Glomerular visceral epithelial cell (primary cell): ENCODE measurements around the gene SMTNL1.
"Not testable (repeated sequence)": the region's sequence is repeated elsewhere in the genome, so short reads cannot be mapped to it uniquely, and the experiment has no call there.

Experiments
- DNase-seq: peaks from one replicate; pipeline ENCODE4 v3.0.0-alpha.2; 2016; ENCODE audit errors: extremely low spot score

SMTNL1 gene

DNA sequence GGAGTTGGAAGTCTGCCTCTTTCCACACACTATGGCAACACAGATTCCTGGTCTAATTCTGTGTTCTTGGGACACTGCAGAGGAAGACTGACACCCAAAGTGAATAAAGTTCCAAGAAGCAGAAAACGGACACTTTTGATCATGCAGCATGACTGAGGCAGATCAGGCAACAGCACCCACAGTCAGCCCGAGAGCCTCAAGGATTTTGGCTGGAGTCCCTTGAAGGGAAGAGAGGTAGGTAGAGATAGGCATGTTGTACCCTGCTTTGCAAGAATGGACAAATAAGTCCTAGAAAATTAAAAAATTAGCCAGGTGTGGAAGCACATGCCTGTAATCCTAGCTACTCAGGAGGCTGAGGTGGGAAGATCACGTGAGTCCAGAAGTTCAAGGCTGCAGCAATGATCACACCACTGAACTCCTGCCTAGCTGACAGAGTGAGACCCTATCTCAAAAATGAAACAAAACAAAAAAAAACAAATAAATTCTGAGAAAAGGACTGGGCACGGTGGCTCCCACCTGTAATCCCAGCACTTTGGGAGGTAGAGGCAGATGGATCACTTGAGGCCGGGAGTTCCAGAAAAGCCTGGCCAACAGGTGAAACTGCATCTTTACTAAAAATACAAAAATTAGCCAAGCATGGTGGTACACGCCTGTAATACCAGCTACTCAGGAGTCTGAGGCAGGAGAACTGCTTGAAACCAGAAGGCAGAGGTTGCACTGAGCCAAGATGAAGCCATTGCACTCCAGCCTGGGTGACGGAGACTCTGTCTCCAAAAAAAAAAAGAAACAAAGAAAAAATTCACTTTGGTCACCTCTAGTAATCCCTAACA, 28.8 kb upstream of the SMTNL1 start:
- DNase-seq = no peak

DNA sequence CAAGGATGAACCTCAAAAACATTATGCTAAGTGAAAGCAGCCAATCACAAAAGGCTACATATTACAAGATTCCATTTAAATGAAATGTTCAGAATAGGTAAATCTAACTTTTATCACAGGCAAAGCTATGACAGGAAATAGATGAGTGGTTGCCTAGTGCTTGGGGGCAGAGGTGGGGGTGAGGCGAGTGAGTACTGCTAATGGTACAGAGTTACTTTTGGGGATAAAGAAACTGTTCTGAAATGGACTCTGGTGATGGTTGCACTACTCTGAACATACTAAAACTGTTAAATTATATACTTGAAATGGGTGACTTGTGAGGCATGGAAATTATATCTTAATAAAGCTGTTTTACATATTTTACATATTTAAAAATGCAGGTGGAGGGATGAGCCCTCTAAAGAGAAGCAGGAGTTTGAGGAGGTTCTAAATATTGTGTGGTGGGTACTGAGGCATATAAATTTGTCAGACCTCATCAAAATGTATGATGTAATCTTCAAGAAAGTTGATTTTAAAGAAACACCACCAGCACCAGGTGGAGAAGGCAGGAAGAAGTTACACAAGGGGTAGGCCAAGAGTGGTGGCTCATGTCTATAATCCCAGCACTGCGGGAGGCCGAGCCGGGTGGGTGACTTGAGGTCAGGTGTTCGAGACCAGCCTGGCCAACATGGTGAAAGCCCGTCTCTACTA, 25.5 kb upstream of the SMTNL1 start:
- DNase-seq = no peak

DNA sequence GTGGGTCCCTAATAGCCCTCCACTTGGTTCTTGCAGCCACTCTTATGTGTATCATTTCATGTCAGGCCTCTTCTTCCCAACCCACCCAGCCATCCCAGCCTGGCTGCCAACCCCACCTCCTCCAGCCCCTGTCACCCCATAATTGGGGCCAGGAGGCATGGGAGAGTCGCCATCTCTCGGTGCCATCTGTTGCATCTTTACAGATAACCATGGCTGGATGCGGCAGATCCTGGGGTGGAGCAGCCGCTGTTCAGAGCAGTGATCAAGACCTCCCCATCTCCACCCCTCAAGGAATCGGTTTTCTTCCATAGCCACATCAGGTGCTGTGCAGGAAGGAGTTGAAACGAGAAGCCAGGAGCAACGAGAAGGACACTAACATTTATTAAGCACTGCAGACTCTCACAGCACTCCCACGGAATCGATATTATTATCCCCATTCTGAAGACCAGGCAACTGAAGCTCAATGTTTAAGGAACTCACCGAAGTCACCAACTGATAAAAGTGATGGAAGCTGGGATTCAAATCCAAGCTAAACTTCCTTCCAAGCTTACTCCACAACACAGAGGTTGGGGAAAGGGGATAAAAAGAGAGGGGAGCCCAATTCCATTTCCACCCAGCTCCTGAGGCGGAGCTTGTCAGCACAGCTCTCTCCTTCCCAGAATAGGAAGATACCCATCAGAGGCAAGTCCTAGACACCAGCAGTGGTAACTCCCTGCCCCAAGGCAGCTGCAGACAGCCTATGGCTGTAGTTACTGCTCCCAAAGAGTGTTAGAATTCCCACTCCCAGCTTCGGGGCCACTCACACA, 24.5 kb upstream of the SMTNL1 start:
- DNase-seq = no peak

DNA sequence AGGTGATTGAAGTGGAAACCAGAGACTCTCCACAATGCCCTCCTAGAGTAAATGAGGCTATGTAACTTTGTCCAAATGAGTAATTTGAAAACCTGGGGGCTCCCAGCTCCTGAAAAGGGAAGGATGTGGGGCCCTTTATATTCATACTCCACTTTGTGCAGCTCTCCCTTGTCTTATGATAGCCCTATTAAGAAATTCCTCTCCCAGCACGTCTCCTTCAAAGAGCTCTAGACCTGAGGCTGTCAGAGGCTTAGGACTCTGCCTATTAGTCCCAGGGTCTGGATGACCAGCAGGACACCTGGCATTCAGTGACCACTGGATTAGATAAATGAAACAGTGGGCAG, 24.0 kb upstream of the SMTNL1 start:
- DNase-seq = no peak

DNA sequence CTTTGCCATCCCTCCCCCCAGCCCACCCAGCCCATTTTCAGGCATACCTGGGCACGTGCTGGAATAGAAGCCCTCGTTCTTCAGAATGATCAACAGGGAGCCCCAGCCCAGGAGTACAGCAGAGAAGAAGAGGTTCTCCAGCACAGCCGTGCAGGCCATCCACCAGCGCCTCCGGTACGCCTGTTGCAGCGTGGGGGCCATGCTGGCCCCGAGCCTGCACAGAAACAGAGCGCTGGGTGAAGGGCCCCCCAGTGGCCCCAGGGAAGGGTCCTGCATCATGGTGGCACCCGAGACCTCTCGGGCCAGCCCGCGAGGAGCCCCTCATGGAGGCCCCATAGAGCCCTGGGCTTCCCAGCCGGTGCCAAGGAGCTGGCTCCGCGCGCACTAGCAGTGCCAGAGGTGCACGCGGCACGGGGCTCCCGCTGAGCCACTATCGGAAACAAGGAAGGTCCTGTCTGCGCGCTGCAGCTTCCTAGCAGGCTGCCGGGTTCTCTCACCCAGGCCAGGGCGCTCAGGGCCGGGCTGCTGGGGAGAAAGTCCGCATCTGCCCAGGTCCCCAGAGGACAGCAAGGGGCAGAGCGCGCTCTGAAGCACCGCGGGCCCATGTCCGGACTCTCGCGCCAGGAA, 23.4 kb upstream of the SMTNL1 start:
- no peak for DNase-seq

DNA sequence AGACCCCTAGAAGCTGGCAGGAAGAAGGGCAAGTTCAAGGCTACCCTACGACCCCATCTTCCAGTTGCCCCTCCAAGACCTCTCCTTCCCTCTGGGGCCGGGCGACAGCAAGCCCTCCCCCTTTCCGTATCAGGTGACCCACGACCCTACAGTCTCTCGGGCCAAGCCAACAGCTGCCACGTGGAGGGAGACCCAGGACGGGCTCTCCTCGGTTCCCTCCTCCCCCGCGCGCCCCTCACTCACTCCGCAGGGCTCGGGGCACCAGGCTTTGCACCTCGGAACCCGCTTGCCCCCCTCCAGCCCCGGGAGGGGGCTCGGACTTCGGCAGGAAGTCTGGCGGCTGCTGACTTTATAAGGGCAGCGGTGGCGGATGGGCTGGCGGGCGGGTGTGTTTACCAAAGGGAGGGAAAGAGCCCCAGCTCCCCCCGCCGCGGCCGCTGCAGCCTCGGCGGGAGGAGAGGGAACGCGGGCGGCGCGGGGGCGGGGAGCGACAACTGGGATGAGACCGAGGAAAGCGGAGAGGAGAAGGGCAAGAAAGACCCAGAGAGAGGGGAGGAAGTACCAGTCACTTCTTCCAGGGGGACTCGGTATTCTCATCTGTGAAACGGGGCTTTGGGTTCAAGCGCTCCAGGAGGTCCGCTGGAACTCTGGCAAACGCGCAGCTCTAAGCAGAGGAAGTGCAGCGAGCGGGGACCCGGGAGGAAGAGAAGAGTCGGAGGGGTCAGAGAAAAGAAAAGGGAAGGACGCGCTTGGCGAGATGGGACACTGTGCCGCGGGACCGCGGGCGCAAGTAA, 22.7 kb upstream of the SMTNL1 start:
- DNase-seq = peak; percentile 31

DNA sequence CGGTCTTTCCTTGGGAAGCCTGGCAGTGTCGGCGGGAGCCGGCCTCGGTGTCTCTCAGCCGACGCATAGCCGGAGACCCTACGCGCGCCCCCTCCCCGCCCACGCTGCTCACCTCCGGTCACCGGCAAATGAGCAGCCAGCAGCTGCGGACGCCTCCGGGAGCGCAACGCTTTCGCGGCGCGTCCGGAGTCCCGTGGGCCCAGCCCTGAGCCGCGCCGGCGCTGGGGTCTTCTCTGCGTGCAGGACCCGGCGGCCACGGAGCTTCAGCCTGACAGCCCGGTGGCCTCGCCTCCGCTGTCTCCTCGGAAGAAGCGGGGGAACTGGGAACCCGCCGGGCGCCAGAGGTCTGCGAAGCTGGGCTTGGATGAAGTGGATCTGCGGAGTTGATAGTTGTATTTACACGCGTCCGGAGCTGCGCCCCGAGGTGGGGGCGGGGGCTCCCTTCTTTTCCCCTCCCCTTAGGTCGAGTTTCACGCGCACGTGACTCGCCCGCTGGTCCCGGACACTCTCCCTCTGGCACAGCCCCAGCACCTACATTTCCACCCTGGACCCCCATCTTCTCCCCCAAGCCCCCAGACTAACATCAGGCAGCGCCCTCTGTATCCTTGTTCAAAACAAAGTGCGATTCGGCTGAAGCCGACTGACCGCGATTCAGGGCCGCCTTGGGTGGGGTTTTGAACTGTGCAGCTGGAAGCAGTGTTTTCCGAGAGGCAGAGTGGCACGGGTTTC, 21.9 kb upstream of the SMTNL1 start, which contains the start of gene SLC43A1:
Gene SLC43A1, minus strand, starts transcription at position 371 of the 729 bp plus-strand sequence. CDS start 1,591 bp downstream, outside the sequence.
- peak; percentile 53 for DNase-seq

DNA sequence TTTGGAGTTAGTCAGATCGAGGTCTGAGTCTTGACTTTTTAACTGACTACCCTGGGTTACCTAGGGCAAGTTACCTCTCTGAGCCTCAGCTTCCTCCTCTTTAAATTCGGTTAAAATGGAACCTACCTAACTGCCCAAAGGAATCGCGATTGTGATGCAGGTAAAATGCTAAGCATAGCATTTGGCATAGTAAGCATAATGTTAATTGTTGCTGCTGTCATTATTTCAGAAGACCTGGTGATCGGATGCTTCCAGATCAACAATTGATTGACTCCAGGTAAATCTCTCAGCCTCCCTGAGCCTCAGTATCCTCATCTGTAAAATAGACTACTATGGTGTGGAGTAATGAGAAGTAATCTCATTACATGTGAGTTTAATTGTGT, 21.3 kb upstream of the SMTNL1 start:
- no peak for DNase-seq

DNA sequence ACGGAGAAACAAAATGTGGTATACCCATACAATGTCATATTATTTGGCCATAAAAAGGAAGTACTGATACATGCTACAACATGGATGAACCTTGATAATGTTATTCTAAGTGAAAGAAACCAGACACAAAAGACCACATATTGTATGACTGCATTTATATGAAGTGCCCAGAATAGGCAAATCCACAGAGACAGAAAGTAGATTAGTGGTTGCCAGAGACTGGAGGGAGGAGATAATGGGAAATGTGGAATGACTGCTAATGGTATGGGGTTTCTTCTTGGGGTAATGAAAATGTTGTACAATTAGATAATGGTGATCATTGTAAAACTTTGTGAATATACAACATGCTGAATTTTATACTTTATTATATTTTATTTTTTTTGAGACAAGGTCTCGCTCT, 16.3 kb upstream of the SMTNL1 start:
- DNase-seq = no peak

DNA sequence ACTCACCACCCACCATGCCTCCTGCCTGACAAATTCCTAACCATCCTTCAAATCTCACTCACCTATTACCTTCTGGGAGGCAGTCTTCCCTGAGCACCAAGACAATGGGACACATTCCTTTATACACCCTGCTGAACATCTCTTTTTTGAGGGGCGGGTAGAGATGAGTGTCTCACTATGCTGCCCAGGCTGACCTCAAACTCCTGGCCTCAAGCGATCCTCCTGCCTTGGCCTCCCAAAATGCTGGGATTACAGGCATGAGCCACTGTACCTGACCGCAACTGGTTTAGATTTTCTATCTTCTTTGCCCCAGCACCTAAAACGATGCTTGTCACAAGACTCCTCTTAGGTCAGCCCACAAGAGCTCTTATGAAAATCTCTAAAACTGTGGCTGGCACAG, 14.0 kb upstream of the SMTNL1 start:
- DNase-seq = no peak

DNA sequence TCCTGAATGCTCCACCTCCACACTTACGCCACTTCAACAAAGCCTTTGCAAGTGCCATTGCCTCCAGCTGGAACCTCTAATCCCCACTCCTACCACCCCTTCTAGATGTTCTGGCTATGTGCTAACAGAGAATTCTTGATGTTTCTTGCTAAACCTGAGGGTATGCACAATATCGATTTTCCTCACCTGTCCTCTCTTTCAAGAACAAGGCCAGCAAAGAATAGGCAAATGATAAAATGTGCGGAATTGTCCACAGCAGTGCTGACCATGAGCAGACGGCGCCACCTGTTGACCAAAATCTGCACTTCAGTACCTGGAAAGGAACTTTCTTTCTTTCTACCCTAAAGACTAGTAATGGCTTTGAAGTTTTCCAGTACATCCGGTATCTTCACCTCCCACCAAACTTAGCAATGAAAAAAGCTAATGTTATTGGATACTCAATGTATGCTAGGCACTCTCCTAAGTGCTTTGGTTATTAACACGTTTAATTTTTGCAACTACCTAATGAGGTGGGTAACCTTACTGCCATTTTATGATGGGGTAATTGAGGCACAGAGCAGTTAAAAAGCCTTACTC, 10.3 kb upstream of the SMTNL1 start:
- peak; percentile 52 for DNase-seq

DNA sequence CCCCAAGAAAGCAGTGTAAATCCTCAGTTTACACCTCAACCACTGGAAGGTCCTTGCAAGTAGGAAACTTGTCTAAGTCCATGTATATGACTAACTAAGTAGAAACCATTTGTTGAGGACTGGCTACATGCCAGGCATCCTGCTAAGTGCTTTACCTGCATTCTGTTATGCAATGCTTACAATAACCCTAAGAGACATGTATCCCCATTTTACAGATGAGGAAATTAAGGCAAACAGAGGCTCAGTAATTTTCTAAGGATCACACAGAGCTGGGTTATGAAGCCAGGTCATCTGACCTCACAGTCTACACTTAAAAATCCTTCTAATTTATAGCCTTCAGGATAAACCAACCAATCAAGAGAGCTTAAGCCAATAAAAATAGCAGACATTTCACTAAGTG, 8.4 kb upstream of the SMTNL1 start:
- DNase-seq = no peak

DNA sequence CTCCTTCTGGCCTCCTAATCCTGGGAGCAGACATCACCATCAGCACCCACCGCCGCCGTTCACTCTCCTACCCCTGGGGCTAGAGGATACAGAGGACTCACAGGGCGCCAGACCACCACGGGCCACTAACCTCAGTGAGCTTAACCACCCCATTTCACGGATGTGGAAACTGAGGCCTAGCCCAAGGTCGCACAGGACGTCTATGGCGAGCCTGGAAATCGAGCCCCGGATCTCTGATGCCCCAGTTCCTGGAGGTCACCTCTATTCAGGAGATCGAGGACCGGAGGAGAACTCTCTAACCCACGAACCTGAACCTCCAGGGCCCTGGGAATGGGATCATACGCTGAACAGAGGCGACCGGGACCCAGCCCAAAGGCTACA, 7.2 kb upstream of the SMTNL1 start:
- no peak for DNase-seq

DNA sequence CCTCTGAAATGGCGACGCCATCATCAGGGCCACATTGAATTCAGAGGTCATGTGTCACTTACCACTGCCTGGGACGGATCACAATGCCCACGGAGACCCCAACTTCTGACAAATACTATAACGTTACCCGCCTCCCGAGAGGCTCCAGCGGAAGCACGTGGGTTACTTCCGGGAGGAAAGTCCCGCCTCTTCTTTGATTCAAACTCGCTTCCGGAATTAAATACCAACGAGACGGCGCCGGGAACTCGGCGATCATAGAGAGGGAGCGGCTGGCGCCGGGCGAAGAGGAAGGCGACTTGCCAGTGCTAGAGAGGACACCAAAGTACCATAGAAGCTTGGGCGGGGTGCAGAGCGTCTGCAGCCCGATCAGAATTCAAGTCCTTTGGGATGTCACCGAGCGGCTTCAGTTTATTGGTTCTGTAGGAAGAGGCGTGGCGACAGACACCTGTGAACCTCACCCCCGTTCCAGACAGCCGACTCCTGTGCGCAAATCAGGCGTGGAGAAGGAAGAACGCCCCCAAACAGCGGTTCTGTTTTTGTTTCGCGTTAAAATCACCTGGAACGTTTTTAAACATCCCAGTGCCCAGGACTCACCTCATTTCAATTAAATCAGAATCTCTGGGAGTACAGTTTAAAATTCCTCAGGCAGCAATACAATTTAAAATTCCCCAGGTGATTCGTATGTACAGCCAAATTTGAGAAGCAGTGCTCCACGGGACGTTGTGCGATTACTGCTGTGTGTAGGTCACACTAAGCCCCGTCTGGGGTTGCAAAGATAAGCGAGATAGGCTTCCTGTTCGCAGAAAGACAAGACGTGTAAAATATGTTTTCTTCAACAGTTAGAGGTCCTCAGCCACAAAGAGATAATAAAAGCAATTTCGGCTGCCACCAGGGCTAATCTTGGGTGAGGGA, 6.5 kb upstream of the SMTNL1 start, which contains the start of gene TIMM10:
Gene TIMM10, minus strand, starts transcription at position 159 of the 912 bp plus-strand sequence. CDS start 565 bp downstream, outside the sequence.
- peak; percentile 98 for DNase-seq

DNA sequence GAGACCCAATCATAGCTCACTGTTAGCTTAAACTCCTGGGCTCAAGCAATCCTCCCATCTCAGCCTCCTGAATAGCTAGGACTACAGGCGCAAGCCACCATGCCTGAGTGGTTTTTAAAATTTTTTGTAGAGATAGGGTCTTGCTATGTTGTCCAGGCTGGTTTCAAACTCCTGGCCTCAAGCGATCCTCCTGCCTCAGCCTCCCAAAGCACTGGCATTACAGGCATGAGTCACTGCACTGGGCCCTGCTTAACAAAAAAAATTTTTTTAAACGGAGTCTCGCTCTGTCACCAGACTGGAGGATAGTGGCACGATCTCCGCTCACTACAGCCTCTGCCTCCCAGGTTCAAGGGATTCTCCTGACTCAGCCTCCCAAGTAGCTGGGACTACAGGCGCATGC, 2.9 kb upstream of the SMTNL1 start:
- not testable (repeated sequence) for DNase-seq

DNA sequence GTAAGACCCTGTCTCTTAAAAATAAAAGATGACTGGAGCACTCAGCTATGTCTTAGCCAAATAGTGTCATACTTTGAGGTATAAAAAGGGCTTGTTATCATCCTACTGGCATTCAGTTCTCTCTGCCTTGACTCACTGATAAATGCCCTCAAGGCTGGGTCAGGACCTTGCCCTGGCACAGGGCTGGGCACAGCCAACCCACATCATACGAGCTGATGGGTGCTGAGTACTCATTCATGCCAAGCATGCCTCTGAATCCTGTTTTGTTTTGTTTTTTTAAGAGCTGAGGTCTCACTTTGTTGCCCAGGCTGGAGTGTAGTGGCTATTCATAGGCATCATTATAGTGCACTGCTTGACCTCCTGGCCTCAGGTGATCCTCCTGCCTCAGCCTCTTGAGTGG, 1.9 kb downstream of the SMTNL1 start:
- DNase-seq = no peak

DNA sequence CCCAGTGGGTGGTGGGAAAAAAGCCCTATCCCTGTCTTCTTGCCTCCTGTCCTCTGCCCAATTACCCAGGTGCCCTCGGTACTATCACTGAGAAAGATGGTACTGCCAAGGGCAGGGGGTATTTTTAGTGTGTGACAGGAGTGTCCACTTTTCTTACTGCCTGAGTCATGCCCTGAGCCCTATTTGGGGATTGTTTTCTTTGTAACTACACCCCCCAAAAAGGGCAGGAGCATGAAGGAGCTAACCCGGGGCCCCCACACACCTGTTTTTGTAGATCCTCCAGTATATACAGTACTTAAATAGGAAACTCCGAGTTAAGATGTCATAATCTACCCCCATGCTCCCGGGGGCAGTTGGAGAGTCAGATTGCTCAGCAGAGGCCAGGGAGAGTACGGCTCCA, 3.8 kb downstream of the SMTNL1 start:
- DNase-seq = no peak

DNA sequence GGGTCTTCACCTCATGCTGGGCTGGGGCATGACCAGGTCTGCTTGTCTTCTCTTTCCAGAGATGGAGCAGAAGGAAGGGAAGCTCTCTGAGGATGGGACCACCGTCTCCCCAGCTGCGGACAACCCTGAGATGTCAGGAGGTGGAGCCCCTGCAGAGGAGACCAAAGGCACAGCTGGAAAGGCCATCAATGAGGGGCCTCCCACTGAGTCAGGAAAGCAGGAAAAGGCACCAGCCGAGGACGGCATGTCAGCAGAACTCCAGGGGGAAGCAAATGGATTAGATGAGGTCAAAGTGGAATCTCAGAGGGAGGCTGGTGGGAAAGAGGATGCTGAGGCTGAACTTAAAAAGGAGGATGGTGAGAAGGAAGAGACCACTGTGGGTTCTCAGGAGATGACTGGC, 5.2 kb downstream of the SMTNL1 start:
- no peak for DNase-seq

DNA sequence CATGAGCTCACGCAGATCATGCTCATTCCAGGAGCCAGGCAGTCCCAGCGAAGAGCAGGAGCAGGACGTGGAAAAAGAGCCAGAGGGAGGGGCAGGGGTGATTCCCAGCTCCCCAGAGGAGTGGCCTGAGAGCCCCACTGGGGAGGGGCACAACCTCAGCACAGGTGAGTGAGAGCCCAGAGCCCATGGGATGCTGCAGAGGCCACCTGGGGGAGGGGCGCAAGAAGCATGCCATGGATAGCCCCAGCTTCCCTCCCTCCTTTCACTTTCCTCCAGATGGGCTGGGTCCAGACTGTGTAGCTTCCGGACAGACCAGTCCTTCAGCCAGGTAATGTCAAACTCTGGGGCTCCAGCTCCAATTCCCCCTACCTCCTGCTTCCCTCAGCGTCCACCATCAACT, 6.2 kb downstream of the SMTNL1 start:
- no peak for DNase-seq
